ENCODE data around the gene CDK6.
A peak's percentile ranks its signal among the peaks of the same experiment; 100 is the strongest.

The CDK6 gene

GRCh38 chr7:92671505-92672169, 164.7 kb downstream of the CDK6 start:
- DNase-seq = no peak

- DNase-seq = no peak
These were observed 166.0 kb downstream of the CDK6 start for GRCh38 chr7:92670204-92670851.

- no peak for DNase-seq
These were observed 166.7 kb downstream of the CDK6 start for GRCh38 chr7:92669616-92670165.

- DNase-seq = no peak
These were observed 167.8 kb downstream of the CDK6 start for GRCh38 chr7:92668564-92668963.

GRCh38 chr7:92667816-92668535, 168.4 kb downstream of the CDK6 start:
- DNase-seq = no peak

GRCh38 chr7:92665926-92666325, 170.4 kb downstream of the CDK6 start:
- no peak for DNase-seq

- no peak for DNase-seq
These were observed 174.7 kb downstream of the CDK6 start for GRCh38 chr7:92661651-92662050.

GRCh38 chr7:92658671-92659070, 177.7 kb downstream of the CDK6 start:
- no peak for DNase-seq

GRCh38 chr7:92657391-92657790, 179.0 kb downstream of the CDK6 start:
- no peak for DNase-seq

GRCh38 chr7:92656121-92656520, 180.3 kb downstream of the CDK6 start:
- no peak for DNase-seq

GRCh38 chr7:92655346-92655884, 181.0 kb downstream of the CDK6 start:
- DNase-seq = no peak

- no peak for DNase-seq
These were observed 183.2 kb downstream of the CDK6 start for GRCh38 chr7:92653136-92653535.

- no peak for DNase-seq
These were observed 183.8 kb downstream of the CDK6 start for GRCh38 chr7:92652536-92652935.

GRCh38 chr7:92650391-92650790, 186.0 kb downstream of the CDK6 start:
- DNase-seq = no peak

GRCh38 chr7:92648067-92648466, 188.3 kb downstream of the CDK6 start:
- no peak for DNase-seq

GRCh38 chr7:92647652-92648051, 188.7 kb downstream of the CDK6 start:
- no peak for DNase-seq

- DNase-seq = no peak
These were observed 189.3 kb downstream of the CDK6 start for GRCh38 chr7:92647011-92647625.

GRCh38 chr7:92645114-92646061, 191.0 kb downstream of the CDK6 start:
- DNase-seq = peak; percentile 32

GRCh38 chr7:92644406-92645113, 191.8 kb downstream of the CDK6 start:
- DNase-seq = no peak

GRCh38 chr7:92643821-92644220, 192.6 kb downstream of the CDK6 start:
- DNase-seq = no peak

GRCh38 chr7:92641921-92642511, 194.4 kb downstream of the CDK6 start:
- DNase-seq = no peak
